HG03095 (cell line): Measurements from ENCODE around the gene EIF3K.

Experiments
- ATAC-seq: cut with Tn5 transposase; IDR thresholded peaks from one replicate; pipeline ENCODE4 v1.9.1; 2021; ENCODE audit warnings: moderate library complexity; ENCODE audit not compliant: unreplicated experiment

Gene EIF3K

GRCh38 chr19:38665219-38665931, 46.4 kb downstream of the EIF3K start:
- no peak for ATAC-seq

GRCh38 chr19:38665950-38666662, 47.1 kb downstream of the EIF3K start:
- ATAC-seq, result no peak

GRCh38 chr19:38666663-38667511, 47.9 kb downstream of the EIF3K start:
- ATAC-seq, result no peak

GRCh38 chr19:38667661-38668171, 48.7 kb downstream of the EIF3K start:
- no peak for ATAC-seq

- no peak for ATAC-seq
Measured at GRCh38 chr19:38669552-38669951, 50.6 kb downstream of the EIF3K start.

- no peak for ATAC-seq
Measured at GRCh38 chr19:38670921-38671398, 52.0 kb downstream of the EIF3K start.

- ATAC-seq, result no peak
Measured at GRCh38 chr19:38671654-38672053, 52.7 kb downstream of the EIF3K start.

GRCh38 chr19:38673030-38673429, 54.0 kb downstream of the EIF3K start:
- no peak for ATAC-seq

- no peak for ATAC-seq
Measured at GRCh38 chr19:38674388-38675171, 55.6 kb downstream of the EIF3K start.

- ATAC-seq, result no peak
Measured at GRCh38 chr19:38675611-38676010, 56.6 kb downstream of the EIF3K start.

GRCh38 chr19:38676023-38676877, 57.3 kb downstream of the EIF3K start:
- no peak for ATAC-seq

GRCh38 chr19:38676878-38677646, 58.1 kb downstream of the EIF3K start:
- no peak for ATAC-seq

- ATAC-seq, result no peak
Measured at GRCh38 chr19:38678217-38678890, 59.4 kb downstream of the EIF3K start.

- no peak for ATAC-seq
Measured at GRCh38 chr19:38678891-38679494, 60.0 kb downstream of the EIF3K start.

- no peak for ATAC-seq
Measured at GRCh38 chr19:38679839-38680238, 60.9 kb downstream of the EIF3K start.

GRCh38 chr19:38682195-38682867, 63.3 kb downstream of the EIF3K start:
- ATAC-seq, result no peak

GRCh38 chr19:38682872-38683392, 63.9 kb downstream of the EIF3K start:
- ATAC-seq, result no peak
